Measurements from ENCODE around the gene STK32C.

GRCh38 chr10:132204781-132205473 lies 102.8 kb downstream of the STK32C start:
- TF ChIP-seq EZH2 (IDR thresholded peaks at IDR 0.05; ENCODE audit: insufficient read depth, low read length) (no peak), CTCF (IDR thresholded peaks at IDR 0.05; ENCODE audit: insufficient read depth, low read depth, low read length) (no peak)
